Neural cell (in vitro differentiated cells): Measurements from ENCODE around the gene RUFY4.

ENCODE experiments used
- EZH2 ChIP-seq: fragments of 200-600, 300-800 bp; shearing (Covaris generic), sonication (generic); IDR thresholded peaks from 2 replicates; pipeline ENCODE4 v1.6.1; 2014; ENCODE audit warnings: antibody characterized with exemption, low read length, borderline replicate concordance, mild to moderate bottlenecking; ENCODE audit not compliant: insufficient read depth, poor library complexity, severe bottlenecking
- RAD21 ChIP-seq: fragments of 450-650 bp; conservative IDR thresholded peaks from 2 replicates; pipeline ENCODE4 v1.6.1; 2014; ENCODE audit warnings: antibody characterized with exemption, mild to moderate bottlenecking, moderate library complexity
- TF ChIP-seq, protein P1 (sequence below): fragments of 450-650 bp; IDR thresholded peaks from 2 replicates; pipeline ENCODE4 v1.5.1; 2014; ENCODE audit warnings: antibody characterized with exemption, mild to moderate bottlenecking, moderate library complexity; ENCODE audit not compliant: poor library complexity, severe bottlenecking

GRCh38 chr2:218041302-218042168 is 27.5 kb upstream of the RUFY4 start:
- TF ChIP-seq, protein P1, sequence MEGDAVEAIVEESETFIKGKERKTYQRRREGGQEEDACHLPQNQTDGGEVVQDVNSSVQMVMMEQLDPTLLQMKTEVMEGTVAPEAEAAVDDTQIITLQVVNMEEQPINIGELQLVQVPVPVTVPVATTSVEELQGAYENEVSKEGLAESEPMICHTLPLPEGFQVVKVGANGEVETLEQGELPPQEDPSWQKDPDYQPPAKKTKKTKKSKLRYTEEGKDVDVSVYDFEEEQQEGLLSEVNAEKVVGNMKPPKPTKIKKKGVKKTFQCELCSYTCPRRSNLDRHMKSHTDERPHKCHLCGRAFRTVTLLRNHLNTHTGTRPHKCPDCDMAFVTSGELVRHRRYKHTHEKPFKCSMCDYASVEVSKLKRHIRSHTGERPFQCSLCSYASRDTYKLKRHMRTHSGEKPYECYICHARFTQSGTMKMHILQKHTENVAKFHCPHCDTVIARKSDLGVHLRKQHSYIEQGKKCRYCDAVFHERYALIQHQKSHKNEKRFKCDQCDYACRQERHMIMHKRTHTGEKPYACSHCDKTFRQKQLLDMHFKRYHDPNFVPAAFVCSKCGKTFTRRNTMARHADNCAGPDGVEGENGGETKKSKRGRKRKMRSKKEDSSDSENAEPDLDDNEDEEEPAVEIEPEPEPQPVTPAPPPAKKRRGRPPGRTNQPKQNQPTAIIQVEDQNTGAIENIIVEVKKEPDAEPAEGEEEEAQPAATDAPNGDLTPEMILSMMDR: no peak
- TF ChIP-seq EZH2 (no peak), RAD21 (no peak)
